LNCaP clone FGC (cell line): ENCODE measurements around the gene FAM24B.
A peak's percentile ranks its signal among the peaks of the same experiment; 100 is the strongest.

Source experiments
- DNase-seq: peaks from one replicate; pipeline ENCODE4 v3.0.0-alpha.2; 2011; ENCODE audit warnings: low read depth
- H3K4me3 ChIP-seq: 2 replicates; pipeline ENCODE4 v1.5.1; 2011; ENCODE audit warnings: mild to moderate bottlenecking, low read depth, low read length, control low read depth
- CTCF ChIP-seq: IDR thresholded peaks from 2 replicates; pipeline ENCODE4 v1.5.1; 2012; ENCODE audit warnings: mild to moderate bottlenecking; ENCODE audit not compliant: control insufficient read depth, insufficient read depth; ENCODE audit errors: extremely low read depth

The FAM24B gene

GRCh38 chr10:122849090-122849489 is 30.3 kb downstream of the FAM24B start:
- no peak for TF ChIP-seq CTCF
- H3K4me3 ChIP-seq: no peak overlapping the region
- peak; percentile 21 for DNase-seq

GRCh38 chr10:122847782-122848604 is 31.4 kb downstream of the FAM24B start:
- TF ChIP-seq CTCF: no peak
- no peak overlapping the region for H3K4me3 ChIP-seq
- DNase-seq: no peak

GRCh38 chr10:122845783-122846332 is 33.5 kb downstream of the FAM24B start, which contains the start of gene CUZD1:
CUZD1 (minus strand) TSS chr10:122845857; CDS start chr10:122845843, 14 bp downstream.
- no peak for TF ChIP-seq CTCF
- DNase-seq: peak; percentile 31
- no peak within 1 kb of the TSS for H3K4me3 ChIP-seq

GRCh38 chr10:122844146-122844545 is 35.2 kb downstream of the FAM24B start:
- no peak for TF ChIP-seq CTCF
- no peak overlapping the region for H3K4me3 ChIP-seq
- DNase-seq: no peak

- H3K4me3 ChIP-seq: no peak overlapping the region
- TF ChIP-seq CTCF: no peak
- DNase-seq: no peak
Measured at GRCh38 chr10:122841569-122841968, 37.8 kb downstream of the FAM24B start.

- TF ChIP-seq CTCF: no peak
- no peak for DNase-seq
Measured at GRCh38 chr10:122839505-122839904, 39.9 kb downstream of the FAM24B start.

More at GRCh38 chr10:122839505-122839904, 39.9 kb downstream of the FAM24B start:
- H3K4me3 ChIP-seq: no peak overlapping the region
